GM12801 (cell line): ENCODE data around the gene CCDC107.

ENCODE experiments used
- CTCF ChIP-seq: IDR thresholded peaks from one replicate; pipeline ENCODE4 v1.5.1; 2011; ENCODE audit warnings: control low read depth; ENCODE audit not compliant: insufficient read length; ENCODE audit errors: extremely low read depth

The CCDC107 gene

DNA sequence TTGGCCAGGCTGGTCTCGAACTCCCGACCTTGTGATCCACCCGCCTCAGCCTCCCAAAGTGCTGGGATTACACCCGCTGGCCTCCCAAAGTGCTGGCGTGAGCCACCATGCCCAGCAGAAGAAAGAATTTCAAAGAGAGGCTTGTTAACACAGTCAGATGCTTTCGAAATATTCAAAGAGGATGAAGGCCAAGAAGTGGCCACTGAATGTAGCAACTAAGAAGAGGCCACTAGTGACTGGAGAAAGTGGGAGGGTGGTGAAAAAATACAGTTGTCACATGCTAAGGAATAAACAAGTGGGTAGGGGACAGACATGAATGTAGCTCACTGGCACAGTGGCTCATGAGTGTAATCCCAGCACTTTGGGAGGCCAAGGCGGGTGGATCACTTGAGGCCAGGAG, 44.6 kb downstream of the CCDC107 start:
- TF ChIP-seq CTCF: no peak

- TF ChIP-seq CTCF: no peak
These were observed 46.0 kb downstream of the CCDC107 start for GRCh38 chr9:35703906-35704672.

GRCh38 chr9:35705372-35705771, 47.3 kb downstream of the CCDC107 start:
- no peak for TF ChIP-seq CTCF

DNA sequence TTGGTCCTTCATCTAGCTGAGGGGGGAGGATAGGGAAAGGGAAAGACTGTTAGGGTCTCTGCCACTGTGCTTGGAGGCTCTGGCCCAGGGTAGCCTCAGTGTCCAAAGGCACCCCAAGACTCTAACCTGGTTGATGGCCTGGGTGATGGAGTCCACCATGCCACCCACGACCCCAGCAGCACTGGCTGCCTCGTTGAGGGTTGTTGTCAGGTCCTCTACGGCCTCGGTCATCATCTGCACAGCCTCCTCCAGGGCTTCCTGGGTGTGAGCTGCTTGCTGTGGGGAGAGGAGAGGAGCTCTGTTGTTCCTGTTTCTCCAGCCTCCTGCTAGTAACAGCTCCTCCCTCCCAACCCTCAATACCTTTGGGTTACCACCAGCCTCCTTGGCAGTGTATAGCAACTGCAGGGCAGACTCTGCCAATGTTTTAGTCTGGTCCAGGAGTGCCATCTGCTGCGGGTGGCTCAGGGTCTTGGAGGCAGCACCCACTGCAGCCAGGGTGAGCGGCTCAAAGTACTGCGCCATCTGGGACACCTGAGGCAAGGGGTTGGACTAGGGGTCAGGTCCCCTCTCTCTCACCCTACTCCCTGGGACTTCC, 47.8 kb downstream of the CCDC107 start:
- TF ChIP-seq CTCF: no peak

DNA sequence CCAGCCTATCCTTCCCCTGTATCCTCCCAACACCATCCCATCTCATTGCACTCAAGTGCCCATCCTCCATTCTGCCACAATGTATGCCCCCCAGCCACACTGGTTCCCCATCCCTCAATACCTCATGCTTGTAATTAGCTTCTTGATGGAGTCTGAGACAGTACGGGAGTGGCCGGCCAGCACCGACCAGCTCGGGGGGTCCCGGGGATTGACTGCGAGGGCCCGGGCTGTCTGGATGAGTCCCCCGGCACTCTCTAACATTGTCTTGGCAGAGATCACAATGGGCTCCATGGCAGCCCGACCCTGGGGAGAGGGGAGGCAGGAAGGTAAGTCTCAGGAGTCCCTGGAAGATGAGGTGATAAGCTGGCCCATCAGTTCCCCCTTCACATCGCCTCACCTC, 48.9 kb downstream of the CCDC107 start:
- TF ChIP-seq CTCF: no peak

DNA sequence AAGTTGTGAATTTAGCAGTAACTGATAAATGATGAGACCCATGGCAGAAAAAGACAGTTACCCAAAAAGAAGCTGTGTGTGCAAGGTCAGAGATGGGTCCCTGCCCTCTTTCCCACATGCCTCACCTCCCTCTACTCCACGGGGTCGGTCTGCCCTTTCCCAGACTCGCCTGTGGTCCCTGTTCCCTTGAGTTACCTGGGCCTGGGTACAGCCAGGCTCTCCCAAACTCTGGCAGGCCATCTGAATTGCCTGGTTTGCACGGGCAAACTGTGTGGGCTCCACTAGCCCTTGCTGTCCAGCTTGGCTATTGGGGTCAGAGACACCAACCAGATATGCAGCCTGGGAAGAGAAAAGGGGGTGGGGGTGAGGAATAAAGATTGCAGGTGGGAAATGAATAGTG, 50.1 kb downstream of the CCDC107 start:
- TF ChIP-seq CTCF: no peak

DNA sequence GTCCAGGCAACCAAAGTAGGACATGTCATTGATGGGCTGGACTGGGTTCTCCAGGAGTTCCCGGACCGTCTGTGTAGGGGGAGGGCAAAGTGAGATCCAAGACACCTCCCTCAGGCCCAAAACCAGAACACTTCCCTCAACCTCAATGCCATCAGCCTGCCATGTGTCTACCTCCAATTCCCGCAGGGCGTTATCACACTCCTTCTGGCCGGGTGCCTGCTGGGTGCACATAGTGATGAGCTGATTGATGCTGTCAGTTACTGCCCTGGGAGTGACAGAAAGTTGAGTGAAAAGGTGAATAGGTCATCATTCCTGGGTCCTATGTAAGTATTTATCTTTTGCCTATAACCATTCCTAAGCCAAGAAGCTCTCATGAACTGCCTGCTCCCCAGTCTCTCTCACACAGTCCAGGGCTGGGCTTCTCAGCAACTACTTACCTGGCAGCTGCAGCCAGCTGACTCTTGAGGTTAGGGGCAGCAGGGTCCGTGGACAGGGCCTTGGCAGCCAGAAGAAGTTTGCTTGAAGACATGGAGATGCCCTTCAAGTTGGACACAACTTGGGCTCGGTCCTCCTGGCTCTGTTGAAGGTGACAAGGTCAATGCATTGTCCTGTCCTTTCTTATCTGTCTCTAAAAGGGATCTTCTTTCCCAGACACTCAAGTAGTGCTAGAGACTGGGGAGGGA, 52.9 kb downstream of the CCDC107 start:
- TF ChIP-seq CTCF: no peak
